Bronchial epithelial cell (primary cell): ENCODE measurements around the gene SMTNL2. TPM values are rescaled to one million over a fixed set of nuclear protein-coding genes. Genes with fewer than 3 reads are reported as not detected.
A peak's percentile ranks its signal among the peaks of the same experiment; 100 is the strongest.

ENCODE experiments used
- DNase-seq: peaks from one replicate; pipeline ENCODE4 v3.0.0-alpha.2; 2010; ENCODE audit warnings: low read depth
- FAIRE-seq: peaks from 2 replicates; lab custom pipeline; 2011; peaks lifted over from hg19 to GRCh38; lab: Jason Lieb, UNC
- H3K27me3 ChIP-seq: 2 replicates; pipeline ENCODE4 v1.5.1; 2011; ENCODE audit warnings: low read length; ENCODE audit not compliant: control insufficient read depth, insufficient read depth
- H3K36me3 ChIP-seq: 2 replicates; pipeline ENCODE4 v1.5.1; 2011; ENCODE audit warnings: low read length; ENCODE audit not compliant: control insufficient read depth, insufficient read depth
- H3K4me3 ChIP-seq: 2 replicates; pipeline ENCODE4 v1.5.1; 2011; ENCODE audit warnings: mild to moderate bottlenecking, low read depth, low read length, control low read depth
- total RNA-seq: library from RNA; depleted of rRNA; stranded (reverse); fragments of >200 nt; gene quantifications from 2 replicates; pipeline ENCODE4 v1.2.1, GENCODE V29; 2014
- TF ChIP-seq, protein P1 (sequence below): IDR thresholded peaks from 2 replicates; pipeline ENCODE4 v1.5.1; 2011; ENCODE audit warnings: mild to moderate bottlenecking, moderate library complexity, low read length, control low read depth, inconsistent platforms; ENCODE audit not compliant: insufficient read depth, severe bottlenecking

Gene SMTNL2
- total RNA-seq, 1 donor from 2014 or later, result not detected

- Histone ChIP-seq H3K36me3 (peaks cover 43% of the 10 kb centered on the region), H3K4me3 (peak overlapping the region; percentile 100), H3K27me3 (no peaks in the 10 kb centered on the region)
- TF ChIP-seq, protein P1, sequence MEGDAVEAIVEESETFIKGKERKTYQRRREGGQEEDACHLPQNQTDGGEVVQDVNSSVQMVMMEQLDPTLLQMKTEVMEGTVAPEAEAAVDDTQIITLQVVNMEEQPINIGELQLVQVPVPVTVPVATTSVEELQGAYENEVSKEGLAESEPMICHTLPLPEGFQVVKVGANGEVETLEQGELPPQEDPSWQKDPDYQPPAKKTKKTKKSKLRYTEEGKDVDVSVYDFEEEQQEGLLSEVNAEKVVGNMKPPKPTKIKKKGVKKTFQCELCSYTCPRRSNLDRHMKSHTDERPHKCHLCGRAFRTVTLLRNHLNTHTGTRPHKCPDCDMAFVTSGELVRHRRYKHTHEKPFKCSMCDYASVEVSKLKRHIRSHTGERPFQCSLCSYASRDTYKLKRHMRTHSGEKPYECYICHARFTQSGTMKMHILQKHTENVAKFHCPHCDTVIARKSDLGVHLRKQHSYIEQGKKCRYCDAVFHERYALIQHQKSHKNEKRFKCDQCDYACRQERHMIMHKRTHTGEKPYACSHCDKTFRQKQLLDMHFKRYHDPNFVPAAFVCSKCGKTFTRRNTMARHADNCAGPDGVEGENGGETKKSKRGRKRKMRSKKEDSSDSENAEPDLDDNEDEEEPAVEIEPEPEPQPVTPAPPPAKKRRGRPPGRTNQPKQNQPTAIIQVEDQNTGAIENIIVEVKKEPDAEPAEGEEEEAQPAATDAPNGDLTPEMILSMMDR, result no peak
- FAIRE-seq (no peak), DNase-seq (no peak)
Observed at GRCh38 chr17:4553669-4554068, 30.7 kb upstream of the SMTNL2 start.

GRCh38 chr17:4554441-4554996, 29.8 kb upstream of the SMTNL2 start:
- no peaks in the 10 kb centered on the region for H3K27me3 ChIP-seq
- FAIRE-seq (no peak), DNase-seq (no peak)
- H3K36me3 ChIP-seq, result peaks cover 39% of the 10 kb centered on the region
- peak overlapping the region; percentile 100 for H3K4me3 ChIP-seq
- TF ChIP-seq, protein P1, result no peak

DNA sequence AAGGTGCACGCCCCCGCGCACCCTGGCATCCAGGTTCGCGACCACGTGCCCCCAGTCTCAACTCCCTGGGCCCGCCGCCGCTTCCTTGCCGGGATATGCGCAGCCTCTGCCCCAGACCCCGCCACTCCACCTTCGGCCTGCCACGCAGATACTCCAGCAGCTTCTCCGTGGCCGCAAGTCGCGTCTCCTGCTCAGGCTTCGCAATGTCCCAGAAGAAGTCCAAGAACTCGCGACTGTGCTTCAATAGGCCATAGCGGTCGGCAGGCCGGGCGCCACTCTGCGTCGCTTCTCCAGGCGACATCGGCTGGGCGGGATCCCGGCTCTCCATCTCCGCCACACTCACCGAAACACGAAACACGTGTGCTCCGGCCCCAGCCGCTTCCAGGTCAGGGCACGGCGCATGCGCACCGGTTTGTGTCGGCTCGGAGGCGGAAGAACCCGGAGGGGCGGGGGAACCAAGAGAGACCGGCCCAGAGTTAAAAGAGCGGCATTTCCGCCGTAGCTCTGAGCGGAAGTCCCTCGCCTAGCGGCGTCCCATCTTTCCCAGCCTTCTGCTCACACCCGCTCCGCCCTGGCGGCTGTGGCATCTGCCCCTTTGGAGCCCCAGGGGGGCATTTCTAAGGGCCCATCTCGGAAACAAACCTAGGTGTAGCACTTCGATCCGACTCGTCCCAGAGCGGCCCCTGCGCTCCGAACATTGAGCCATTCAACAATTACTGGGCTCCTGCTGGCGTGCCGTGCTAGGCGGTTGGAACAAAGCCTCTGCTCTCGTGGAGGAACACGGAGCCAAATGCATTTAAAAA, 29.1 kb upstream of the SMTNL2 start, which contains the start of gene MYBBP1A:
Gene MYBBP1A, minus strand, starts transcription at position 388 of the 803 bp plus-strand sequence. Its CDS starts 60 bp downstream, at position 328.
- FAIRE-seq (peak; percentile 52), DNase-seq (peak; percentile 86)
- H3K4me3 ChIP-seq, result peak within 1 kb of the TSS; percentile 100
- H3K36me3 ChIP-seq, result peaks cover 33% of the 10 kb centered on the region
- H3K27me3 ChIP-seq, result no peaks in the 10 kb centered on the region
- TF ChIP-seq, protein P1, result no peak

DNA sequence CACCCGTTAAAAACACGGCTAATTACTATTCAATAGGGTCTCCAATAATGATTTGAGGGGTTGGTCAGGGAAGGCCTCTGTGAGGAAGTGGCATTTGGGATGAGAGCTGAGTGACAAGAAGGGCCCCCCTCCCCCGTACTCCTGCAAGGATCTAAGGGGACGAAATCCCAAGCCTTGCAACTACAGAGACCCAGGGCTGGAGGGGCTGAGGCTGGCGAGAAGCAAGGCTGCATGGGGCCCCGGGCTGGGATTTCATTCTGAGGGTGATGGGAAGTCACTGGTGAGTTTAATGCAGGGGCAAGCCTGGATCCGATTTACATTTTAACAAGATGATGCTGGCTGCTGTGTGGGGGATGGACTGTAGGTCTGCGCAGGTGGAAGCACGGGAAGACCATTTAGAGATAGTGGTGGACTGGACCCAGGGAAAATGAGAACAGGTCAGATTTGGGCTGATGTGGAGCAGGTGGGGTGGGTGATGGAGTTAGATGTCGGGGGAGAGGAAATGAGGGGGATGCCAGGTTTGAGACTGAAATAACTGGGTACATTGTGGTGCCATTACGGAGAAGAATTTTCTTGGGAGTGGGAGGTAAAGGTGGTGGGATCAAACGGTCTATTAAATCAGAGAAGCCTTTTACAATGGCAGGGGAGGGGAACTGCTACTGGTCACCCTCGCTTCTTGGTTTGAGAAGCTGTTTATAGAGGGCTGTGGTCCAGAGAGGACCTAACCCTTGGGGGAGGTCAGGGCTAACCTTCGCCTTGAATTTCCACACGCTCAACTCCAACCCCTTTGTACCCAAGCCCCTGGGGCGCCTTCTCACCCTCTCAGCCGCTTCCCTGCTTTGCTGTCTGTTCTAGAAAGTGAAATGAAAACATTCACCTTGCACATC, 28.2 kb upstream of the SMTNL2 start:
- Histone ChIP-seq H3K4me3 (peak overlapping the region; percentile 100), H3K27me3 (no peaks in the 10 kb centered on the region), H3K36me3 (peaks cover 25% of the 10 kb centered on the region)
- TF ChIP-seq, protein P1, result no peak
- FAIRE-seq (no peak), DNase-seq (no peak)

- Histone ChIP-seq H3K27me3 (no peaks in the 10 kb centered on the region), H3K36me3 (peaks cover 19% of the 10 kb centered on the region), H3K4me3 (no peak overlapping the region)
- TF ChIP-seq, protein P1, result no peak
- no peak for FAIRE-seq
- no peak for DNase-seq
Observed at GRCh38 chr17:4556996-4557395, 27.3 kb upstream of the SMTNL2 start.
